DMS53 treated with DMSO at 0.1 percent for 48 hours (cell line): ENCODE measurements around the gene PIM1.
"Not testable (repeated sequence)": the region's sequence is repeated elsewhere in the genome, so short reads cannot be mapped to it uniquely, and the experiment has no call there.

Source experiments
- DNase-seq: peaks from one replicate; lab custom pipeline; 2025; ENCODE audit not compliant: unreplicated experiment; lab: John Stamatoyannopoulos, UW

Gene PIM1

GRCh38 chr6:37169496-37170272 is at the start of gene PIM1:
TSS of gene PIM1 (plus strand) at chr6:37170152. CDS start at chr6:37170576, 424 bp downstream.
- DNase-seq, result peak; percentile 83

- DNase-seq, result no peak
Observed at GRCh38 chr6:37121556-37121955, 48.4 kb upstream of the PIM1 start.

- no peak for DNase-seq
Observed at GRCh38 chr6:37122861-37123260, 47.1 kb upstream of the PIM1 start.

GRCh38 chr6:37123957-37124729 is 45.8 kb upstream of the PIM1 start:
- DNase-seq, result no peak

- no peak for DNase-seq
Observed at GRCh38 chr6:37125774-37126492, 44.0 kb upstream of the PIM1 start.

GRCh38 chr6:37126493-37126958 is 43.4 kb upstream of the PIM1 start:
- DNase-seq, result no peak

- DNase-seq, result no peak
Observed at GRCh38 chr6:37126961-37127616, 42.9 kb upstream of the PIM1 start.

GRCh38 chr6:37127961-37128862 is 41.7 kb upstream of the PIM1 start:
- DNase-seq, result no peak

- not testable (repeated sequence) for DNase-seq
Observed at GRCh38 chr6:37128863-37129443, 41.0 kb upstream of the PIM1 start.

GRCh38 chr6:37129566-37129965 is 40.4 kb upstream of the PIM1 start:
- DNase-seq, result no peak

GRCh38 chr6:37130704-37131103 is 39.2 kb upstream of the PIM1 start:
- DNase-seq, result no peak

GRCh38 chr6:37131104-37131959 is 38.6 kb upstream of the PIM1 start:
- peak; percentile 15 for DNase-seq

GRCh38 chr6:37131960-37132253 is 38.0 kb upstream of the PIM1 start:
- DNase-seq, result no peak

GRCh38 chr6:37134036-37134395 is 35.9 kb upstream of the PIM1 start:
- no peak for DNase-seq

GRCh38 chr6:37134396-37135191 is 35.4 kb upstream of the PIM1 start:
- DNase-seq, result no peak

GRCh38 chr6:37135835-37136694 is 33.9 kb upstream of the PIM1 start:
- DNase-seq, result no peak

- DNase-seq, result no peak
Observed at GRCh38 chr6:37136821-37137200, 33.1 kb upstream of the PIM1 start.
